ENCODE results near the gene ZDHHC9.

ZDHHC9 gene

GRCh38 chrX:129818123-129818522 lies 25.6 kb downstream of the ZDHHC9 start:
- DNase-seq: no peak

GRCh38 chrX:129813662-129814368 lies 29.9 kb downstream of the ZDHHC9 start:
- DNase-seq: no peak

- DNase-seq: no peak
Observed at GRCh38 chrX:129808829-129809796, 34.6 kb downstream of the ZDHHC9 start.

- DNase-seq: no peak
Observed at GRCh38 chrX:129808158-129808828, 35.4 kb downstream of the ZDHHC9 start.

- DNase-seq: no peak
Observed at GRCh38 chrX:129804806-129805205, 38.9 kb downstream of the ZDHHC9 start.

- no peak for DNase-seq
Observed at GRCh38 chrX:129802863-129803262, 40.8 kb downstream of the ZDHHC9 start.

GRCh38 chrX:129800186-129800585 lies 43.5 kb downstream of the ZDHHC9 start:
- DNase-seq: no peak

GRCh38 chrX:129798888-129799287 lies 44.8 kb downstream of the ZDHHC9 start:
- DNase-seq: peak; percentile 46

- no peak for DNase-seq
Observed at GRCh38 chrX:129798456-129798855, 45.2 kb downstream of the ZDHHC9 start.

- DNase-seq: no peak
Observed at GRCh38 chrX:129797251-129797906, 46.3 kb downstream of the ZDHHC9 start.

- no peak for DNase-seq
Observed at GRCh38 chrX:129795584-129795983, 48.1 kb downstream of the ZDHHC9 start.

- DNase-seq: no peak
Observed at GRCh38 chrX:129793604-129794191, 50.0 kb downstream of the ZDHHC9 start.

GRCh38 chrX:129792586-129793291 lies 50.9 kb downstream of the ZDHHC9 start:
- no peak for DNase-seq

- no peak for DNase-seq
Observed at GRCh38 chrX:129791961-129792570, 51.6 kb downstream of the ZDHHC9 start.

GRCh38 chrX:129791336-129791735 lies 52.4 kb downstream of the ZDHHC9 start:
- no peak for DNase-seq

GRCh38 chrX:129790808-129791207 lies 52.9 kb downstream of the ZDHHC9 start:
- no peak for DNase-seq

- DNase-seq: no peak
Observed at GRCh38 chrX:129790146-129790545, 53.5 kb downstream of the ZDHHC9 start.

- no peak for DNase-seq
Observed at GRCh38 chrX:129788527-129788926, 55.2 kb downstream of the ZDHHC9 start.

- DNase-seq: no peak
Observed at GRCh38 chrX:129787336-129788055, 56.2 kb downstream of the ZDHHC9 start.

- no peak for DNase-seq
Observed at GRCh38 chrX:129786210-129786651, 57.5 kb downstream of the ZDHHC9 start.

All from activated naive CD4-positive, alpha-beta T cell treated with anti-CD3 and anti-CD28 coated beads, Interleukin-2, amount 50 U/mL, for 16 hours (primary cell).